ENCODE measurements around the gene TSPEAR. TPM values are rescaled to one million over a fixed set of nuclear protein-coding genes. Genes with fewer than 3 reads are reported as not detected.

The TSPEAR gene
- total RNA-seq, 1 donor from 2014 or later = not detected

- DNase-seq (ENCODE audit: low read depth) = no peak
These were observed 30.5 kb upstream of the TSPEAR start for GRCh38 chr21:44741921-44742320.

- no peak for DNase-seq (ENCODE audit: low read depth)
These were observed 29.4 kb upstream of the TSPEAR start for GRCh38 chr21:44740742-44741141.

GRCh38 chr21:44739316-44739715 lies 27.9 kb upstream of the TSPEAR start:
- no peak for DNase-seq (ENCODE audit: low read depth)

GRCh38 chr21:44738621-44739020 lies 27.2 kb upstream of the TSPEAR start:
- DNase-seq (ENCODE audit: low read depth) = no peak

GRCh38 chr21:44737706-44738354 lies 26.5 kb upstream of the TSPEAR start:
- DNase-seq (ENCODE audit: low read depth) = no peak

- DNase-seq (ENCODE audit: low read depth) = no peak
These were observed 25.1 kb upstream of the TSPEAR start for GRCh38 chr21:44736291-44737004.

GRCh38 chr21:44735821-44736220 lies 24.4 kb upstream of the TSPEAR start:
- DNase-seq (ENCODE audit: low read depth) = no peak

GRCh38 chr21:44734841-44735240 lies 23.5 kb upstream of the TSPEAR start:
- DNase-seq (ENCODE audit: low read depth) = no peak

GRCh38 chr21:44734026-44734745 lies 22.8 kb upstream of the TSPEAR start:
- DNase-seq (ENCODE audit: low read depth) = no peak

GRCh38 chr21:44732956-44733355 lies 21.6 kb upstream of the TSPEAR start:
- no peak for DNase-seq (ENCODE audit: low read depth)

- no peak for DNase-seq (ENCODE audit: low read depth)
These were observed 20.9 kb upstream of the TSPEAR start for GRCh38 chr21:44732263-44732662.

GRCh38 chr21:44730951-44731579 lies 19.7 kb upstream of the TSPEAR start:
- no peak for DNase-seq (ENCODE audit: low read depth)

- no peak for DNase-seq (ENCODE audit: low read depth)
These were observed 18.6 kb upstream of the TSPEAR start for GRCh38 chr21:44730028-44730395.

GRCh38 chr21:44729336-44730027 lies 18.1 kb upstream of the TSPEAR start:
- no peak for DNase-seq (ENCODE audit: low read depth)

GRCh38 chr21:44728716-44729115 lies 17.3 kb upstream of the TSPEAR start:
- DNase-seq (ENCODE audit: low read depth) = no peak

- DNase-seq (ENCODE audit: low read depth) = no peak
These were observed 16.4 kb upstream of the TSPEAR start for GRCh38 chr21:44727757-44728156.

- DNase-seq (ENCODE audit: low read depth) = no peak
These were observed 15.9 kb upstream of the TSPEAR start for GRCh38 chr21:44727321-44727720.

GRCh38 chr21:44726826-44727225 lies 15.5 kb upstream of the TSPEAR start:
- no peak for DNase-seq (ENCODE audit: low read depth)

GRCh38 chr21:44724926-44725325 lies 13.6 kb upstream of the TSPEAR start:
- no peak for DNase-seq (ENCODE audit: low read depth)

- DNase-seq (ENCODE audit: low read depth) = no peak
These were observed 12.8 kb upstream of the TSPEAR start for GRCh38 chr21:44724196-44724595.

- DNase-seq (ENCODE audit: low read depth) = no peak
These were observed 12.1 kb upstream of the TSPEAR start for GRCh38 chr21:44723177-44724131.
